ENCODE results near the gene CGREF1. TPM values are rescaled to one million over a fixed set of nuclear protein-coding genes. Genes with fewer than 3 reads are reported as not detected.

The CGREF1 gene
- total and polyA plus RNA-seq, 9 donors: 7.9 to 23.9 (median 11.1) TPM

DNA sequence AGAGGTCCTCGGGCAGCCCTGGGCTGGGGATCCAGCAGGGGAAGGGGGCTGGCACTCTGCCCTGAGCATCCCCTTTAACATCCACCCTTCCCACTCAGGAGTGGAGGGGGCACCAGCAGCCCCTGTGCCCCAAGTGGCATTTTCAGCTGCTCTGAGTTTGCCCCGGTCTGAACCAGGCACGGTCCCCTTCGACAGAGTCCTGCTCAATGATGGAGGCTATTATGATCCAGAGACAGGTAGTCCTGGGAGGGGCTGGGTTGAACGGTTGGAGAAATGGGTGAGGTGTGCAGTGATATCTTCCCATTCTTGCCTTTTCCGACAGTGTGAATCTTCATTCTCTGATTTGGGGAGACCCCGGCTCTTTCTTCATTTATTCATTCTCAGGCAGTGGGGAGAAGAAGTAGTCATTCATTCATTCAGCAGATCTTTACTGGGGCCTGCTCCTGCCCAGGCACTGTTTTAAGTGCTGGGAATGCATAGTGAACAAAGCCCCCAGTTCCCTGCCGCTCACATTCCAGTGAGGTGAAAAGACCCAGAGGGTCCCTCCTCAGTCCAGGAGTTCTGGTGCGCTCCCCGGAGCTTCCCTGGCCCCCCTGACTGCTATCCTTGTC is 33.8 kb downstream of the CGREF1 start:
- peak overlapping the region in 1 of 2 donors; percentile 70 for H3K27ac ChIP-seq
- peak overlapping the region; percentile 61 for H3K4me3 ChIP-seq
- TF ChIP-seq, protein P1, sequence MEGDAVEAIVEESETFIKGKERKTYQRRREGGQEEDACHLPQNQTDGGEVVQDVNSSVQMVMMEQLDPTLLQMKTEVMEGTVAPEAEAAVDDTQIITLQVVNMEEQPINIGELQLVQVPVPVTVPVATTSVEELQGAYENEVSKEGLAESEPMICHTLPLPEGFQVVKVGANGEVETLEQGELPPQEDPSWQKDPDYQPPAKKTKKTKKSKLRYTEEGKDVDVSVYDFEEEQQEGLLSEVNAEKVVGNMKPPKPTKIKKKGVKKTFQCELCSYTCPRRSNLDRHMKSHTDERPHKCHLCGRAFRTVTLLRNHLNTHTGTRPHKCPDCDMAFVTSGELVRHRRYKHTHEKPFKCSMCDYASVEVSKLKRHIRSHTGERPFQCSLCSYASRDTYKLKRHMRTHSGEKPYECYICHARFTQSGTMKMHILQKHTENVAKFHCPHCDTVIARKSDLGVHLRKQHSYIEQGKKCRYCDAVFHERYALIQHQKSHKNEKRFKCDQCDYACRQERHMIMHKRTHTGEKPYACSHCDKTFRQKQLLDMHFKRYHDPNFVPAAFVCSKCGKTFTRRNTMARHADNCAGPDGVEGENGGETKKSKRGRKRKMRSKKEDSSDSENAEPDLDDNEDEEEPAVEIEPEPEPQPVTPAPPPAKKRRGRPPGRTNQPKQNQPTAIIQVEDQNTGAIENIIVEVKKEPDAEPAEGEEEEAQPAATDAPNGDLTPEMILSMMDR (IDR thresholded peaks at IDR 0.05): no peak
- TF ChIP-seq POLR2A (IDR thresholded peaks at IDR 0.05) (no peak), EP300 (IDR thresholded peaks at IDR 0.05) (no peak)
- peaks cover 14% of the 10 kb centered on the region for H3K4me1 ChIP-seq (ENCODE audit: insufficient read depth)
- WGBS, 3 donors: 47 to 56% (median 50%) methylated on average over 10 of the region's 10 CpGs
- intact Hi-C loops (cut with DNase I): loop anchor here (5.0 to 10.0 kb wide), 4 partner anchors 33 to 110 kb away; partner anchors contain the start of genes AGBL5 (in 2 of the 4), MAPRE3 (in 2 of the 4) and TMEM214 (in 2 of the 4)
- no peaks in the 10 kb centered on the region for H3K36me3 ChIP-seq
- no peaks in the 10 kb centered on the region for H3K27me3 ChIP-seq
- H3K9me3 ChIP-seq: no peaks in the 10 kb centered on the region
- DNase-seq: peak in 1 of 5 donors; percentile 58

DNA sequence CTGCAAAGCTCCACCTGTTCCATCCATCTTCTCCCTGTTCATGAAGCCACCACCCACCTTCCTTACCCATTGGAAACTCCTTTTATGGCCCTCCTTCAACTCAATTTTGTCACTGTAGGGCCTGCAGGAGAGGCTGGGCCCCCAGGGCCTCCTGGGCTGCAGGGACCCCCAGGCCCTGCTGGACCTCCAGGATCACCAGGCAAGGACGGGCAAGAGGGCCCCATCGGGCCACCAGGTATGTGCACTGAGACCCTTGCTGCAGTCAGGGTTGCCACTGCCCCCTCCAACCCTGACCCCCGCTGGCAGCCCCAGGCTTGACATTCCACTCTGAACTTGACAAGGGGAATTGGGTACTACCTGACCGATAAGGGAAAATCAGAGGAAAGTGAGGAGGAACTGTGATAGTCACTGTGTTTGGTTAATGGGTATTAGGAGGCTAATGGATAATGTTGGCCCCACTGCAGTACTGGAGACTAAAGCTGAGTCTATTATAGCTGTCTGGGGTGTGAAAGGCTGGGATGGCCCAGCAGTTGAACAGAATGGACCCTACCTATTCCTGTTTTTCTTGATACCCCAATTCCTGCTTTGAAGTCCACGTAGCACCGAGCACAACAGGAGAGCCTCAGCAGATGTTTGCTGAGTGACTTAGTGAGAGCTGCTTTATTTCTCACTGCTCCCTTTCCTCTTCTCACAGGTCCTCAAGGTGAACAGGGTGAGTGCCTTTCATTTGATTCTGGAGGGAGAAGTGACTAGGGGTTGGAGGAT is 34.4 kb downstream of the CGREF1 start:
- WGBS, 3 donors: 60 to 82% (median 72%) methylated on average over 6 of the region's 6 CpGs
- peak in 2 of 5 donors; percentile 20 to 41 for DNase-seq
- TF ChIP-seq, protein P1 (IDR thresholded peaks at IDR 0.05): no peak
- TF ChIP-seq POLR2A (IDR thresholded peaks at IDR 0.05) (no peak), EP300 (IDR thresholded peaks at IDR 0.05) (no peak)
- Histone ChIP-seq H3K9me3 (no peaks in the 10 kb centered on the region), H3K36me3 (no peaks in the 10 kb centered on the region), H3K4me1 (ENCODE audit: insufficient read depth) (peaks cover 16% of the 10 kb centered on the region), H3K27ac (no peak overlapping the region), H3K4me3 (no peak overlapping the region), H3K27me3 (no peaks in the 10 kb centered on the region)
- intact Hi-C loops (cut with DNase I): loop anchor here (5.0 to 10.0 kb wide), 4 partner anchors 32 to 110 kb away; partner anchors contain the start of genes AGBL5 (in 2 of the 4), MAPRE3 (in 2 of the 4) and TMEM214 (in 2 of the 4)

DNA sequence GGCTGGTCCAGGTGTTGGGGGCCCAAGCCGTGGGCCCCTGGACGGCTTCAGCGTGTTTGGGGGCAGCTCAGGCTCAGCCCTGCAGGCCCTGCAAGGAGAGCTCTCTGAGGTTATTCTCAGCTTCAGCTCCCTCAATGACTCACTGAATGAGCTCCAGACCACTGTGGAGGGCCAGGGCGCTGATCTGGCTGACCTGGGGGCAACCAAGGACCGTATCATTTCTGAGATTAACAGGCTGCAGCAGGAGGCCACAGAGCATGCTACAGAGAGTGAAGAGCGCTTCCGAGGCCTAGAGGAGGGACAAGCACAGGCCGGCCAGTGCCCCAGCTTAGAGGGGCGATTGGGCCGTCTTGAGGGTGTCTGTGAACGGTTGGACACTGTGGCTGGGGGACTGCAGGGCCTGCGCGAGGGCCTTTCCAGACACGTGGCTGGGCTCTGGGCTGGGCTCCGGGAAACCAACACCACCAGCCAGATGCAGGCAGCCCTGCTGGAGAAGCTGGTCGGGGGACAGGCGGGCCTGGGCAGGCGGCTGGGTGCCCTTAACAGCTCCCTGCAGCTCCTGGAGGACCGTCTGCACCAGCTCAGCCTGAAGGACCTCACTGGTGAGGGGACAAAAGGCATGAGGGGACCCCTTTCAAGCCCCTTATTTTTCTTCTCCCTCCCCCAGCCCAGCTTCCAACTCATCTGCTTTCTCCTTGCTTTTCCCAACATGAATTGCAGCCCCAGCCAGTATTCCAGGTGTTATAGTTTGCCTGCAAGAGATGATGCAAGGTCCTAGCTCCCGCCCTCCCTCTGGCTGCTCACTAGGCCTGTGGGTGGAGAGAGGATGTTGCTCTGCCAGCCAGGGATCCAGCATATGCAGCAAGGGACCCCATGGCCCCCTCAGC is 35.3 kb downstream of the CGREF1 start:
- peak in 1 of 5 donors; percentile 21 for DNase-seq
- no peaks in the 10 kb centered on the region for H3K36me3 ChIP-seq
- H3K4me3 ChIP-seq: no peak overlapping the region
- H3K27ac ChIP-seq: no peak overlapping the region
- intact Hi-C loops (cut with DNase I): loop anchor here (10.0 kb wide), 2 partner anchors 49 to 109 kb away; partner anchors contain the start of genes MAPRE3 (in 2 of the 4) and TMEM214 (in 2 of the 4)
- H3K9me3 ChIP-seq: no peaks in the 10 kb centered on the region
- TF ChIP-seq EP300 (IDR thresholded peaks at IDR 0.05) (no peak), POLR2A (IDR thresholded peaks at IDR 0.05) (no peak)
- TF ChIP-seq, protein P1 (IDR thresholded peaks at IDR 0.05): no peak
- 73 to 79% (median 76%) methylated on average over 20 of the region's 20 CpGs for WGBS, 3 donors
- H3K27me3 ChIP-seq: no peaks in the 10 kb centered on the region
- peaks cover 16% of the 10 kb centered on the region for H3K4me1 ChIP-seq (ENCODE audit: insufficient read depth)
